ENCODE results near the gene KCNK16.

GRCh38 chr6:39342692-39343395, 20.3 kb upstream of the KCNK16 start:
- TF ChIP-seq CTCF (IDR thresholded peaks at IDR 0.05) (no peak), EP300 (IDR thresholded peaks at IDR 0.05) (no peak)
